Mucosa of rectum (tissue), 2 donors: ENCODE data around the gene MMD.
"Not testable (repeated sequence)": the region's sequence is repeated elsewhere in the genome, so short reads cannot be mapped to it uniquely, and the experiment has no call there.

Experiments
- H3K27ac ChIP-seq, 2 donors: one replicate each; pipeline ENCODE4 v1.7.0; 2013; ENCODE audit warnings: inconsistent platforms in 2 of 2, low read depth in 2 of 2, low read length in 2 of 2
- H3K27me3 ChIP-seq, 2 donors: one replicate each; pipeline ENCODE4 v1.7.0; 2013; ENCODE audit warnings: low read length in 2 of 2; ENCODE audit not compliant: control insufficient read depth in 2 of 2, insufficient read depth in 2 of 2
- H3K36me3 ChIP-seq, 2 donors: one replicate each; pipeline ENCODE4 v1.7.0; 2013; ENCODE audit warnings: low read length in 2 of 2; ENCODE audit not compliant: control insufficient read depth in 2 of 2, insufficient read depth in 2 of 2
- H3K4me1 ChIP-seq, 2 donors: one replicate each; pipeline ENCODE4 v1.7.0; 2013; ENCODE audit warnings: low read length in 2 of 2, mild to moderate bottlenecking in 1 of 2; ENCODE audit not compliant: control insufficient read depth in 2 of 2, insufficient read depth in 2 of 2
- H3K4me3 ChIP-seq, 2 donors: one replicate each; pipeline ENCODE4 v1.7.0; 2013; ENCODE audit warnings: low read length in 2 of 2
- H3K9ac ChIP-seq, 2 donors: one replicate each; pipeline ENCODE4 v1.7.0; 2013; ENCODE audit warnings: low read length in 2 of 2, low read depth in 1 of 2, mild to moderate bottlenecking in 1 of 2
- H3K9me3 ChIP-seq, 2 donors: one replicate each; pipeline ENCODE4 v1.7.0; 2013; ENCODE audit warnings: low read length in 2 of 2; ENCODE audit not compliant: control insufficient read depth in 2 of 2
- donor health status: healthy.
- donor health status: Normal muscosa, but diverticular disease.

Gene MMD

GRCh38 chr17:55395803-55396505 lies 25.7 kb downstream of the MMD start:
- Histone ChIP-seq H3K9ac (no peak overlapping the region), H3K9me3 (no peaks in the 10 kb centered on the region), H3K4me1 (peaks cover 5 to 9% of the 10 kb centered on the region in 2 donors), H3K27ac (no peak overlapping the region), H3K36me3 (peaks cover 0 to 21% of the 10 kb centered on the region in 2 donors), H3K27me3 (no peaks in the 10 kb centered on the region), H3K4me3 (no peak overlapping the region)

GRCh38 chr17:55394357-55395021 lies 27.1 kb downstream of the MMD start:
- no peak overlapping the region for H3K9ac ChIP-seq
- H3K4me3 ChIP-seq, result no peak overlapping the region
- peaks cover 5 to 9% of the 10 kb centered on the region in 2 donors for H3K4me1 ChIP-seq
- H3K36me3 ChIP-seq, result peaks cover 0 to 14% of the 10 kb centered on the region in 2 donors
- H3K27me3 ChIP-seq, result no peaks in the 10 kb centered on the region
- H3K27ac ChIP-seq, result peak overlapping the region in 1 of 2 donors; percentile 14
- no peaks in the 10 kb centered on the region for H3K9me3 ChIP-seq

- Histone ChIP-seq H3K27ac (no peak overlapping the region), H3K9ac (no peak overlapping the region), H3K4me3 (no peak overlapping the region), H3K36me3 (peaks cover 0 to 5% of the 10 kb centered on the region in 2 donors), H3K4me1 (peaks cover 5 to 9% of the 10 kb centered on the region in 2 donors), H3K9me3 (no peaks in the 10 kb centered on the region), H3K27me3 (no peaks in the 10 kb centered on the region)
Measured at GRCh38 chr17:55391764-55392467, 29.7 kb downstream of the MMD start.

- peaks cover 0 to 3% of the 10 kb centered on the region in 2 donors for H3K36me3 ChIP-seq
- H3K27ac ChIP-seq, result no peak overlapping the region
Measured at GRCh38 chr17:55391244-55391757, 30.3 kb downstream of the MMD start.

GRCh38 chr17:55390364-55390977 lies 31.2 kb downstream of the MMD start:
- H3K4me1 ChIP-seq, result peaks cover 5 to 9% of the 10 kb centered on the region in 2 donors
- peaks cover 0 to 3% of the 10 kb centered on the region in 2 donors for H3K36me3 ChIP-seq
- H3K9me3 ChIP-seq, result no peaks in the 10 kb centered on the region
- no peak overlapping the region for H3K27ac ChIP-seq
- peak overlapping the region in 1 of 2 donors; percentile 1 for H3K9ac ChIP-seq
- no peaks in the 10 kb centered on the region for H3K27me3 ChIP-seq
- no peak overlapping the region for H3K4me3 ChIP-seq

More at GRCh38 chr17:55391244-55391757, 30.3 kb downstream of the MMD start:
- no peaks in the 10 kb centered on the region for H3K27me3 ChIP-seq
- H3K9ac ChIP-seq, result no peak overlapping the region
- H3K4me3 ChIP-seq, result no peak overlapping the region
- H3K9me3 ChIP-seq, result no peaks in the 10 kb centered on the region
- peaks cover 5 to 9% of the 10 kb centered on the region in 2 donors for H3K4me1 ChIP-seq

- H3K9me3 ChIP-seq, H3K27ac ChIP-seq, H3K4me1 ChIP-seq, H3K4me3 ChIP-seq, H3K9ac ChIP-seq, H3K36me3 ChIP-seq, H3K27me3 ChIP-seq: not testable (repeated sequence)
Measured at GRCh38 chr17:55389715-55390114, 31.9 kb downstream of the MMD start.

- H3K4me1 ChIP-seq, result no peaks in the 10 kb centered on the region
- H3K9ac ChIP-seq, result no peak overlapping the region
- no peak overlapping the region for H3K27ac ChIP-seq
- no peaks in the 10 kb centered on the region for H3K27me3 ChIP-seq
- peaks cover 0 to 3% of the 10 kb centered on the region in 2 donors for H3K36me3 ChIP-seq
- H3K4me3 ChIP-seq, result no peak overlapping the region
- H3K9me3 ChIP-seq, result no peaks in the 10 kb centered on the region
Measured at GRCh38 chr17:55388842-55389241, 32.8 kb downstream of the MMD start.

GRCh38 chr17:55386796-55387332 lies 34.8 kb downstream of the MMD start:
- Histone ChIP-seq H3K4me1 (no peaks in the 10 kb centered on the region), H3K36me3 (no peaks in the 10 kb centered on the region), H3K9ac (no peak overlapping the region), H3K27ac (no peak overlapping the region), H3K27me3 (no peaks in the 10 kb centered on the region), H3K9me3 (no peaks in the 10 kb centered on the region), H3K4me3 (no peak overlapping the region)

GRCh38 chr17:55384643-55385232 lies 36.9 kb downstream of the MMD start:
- Histone ChIP-seq H3K36me3 (no peaks in the 10 kb centered on the region), H3K4me1 (no peaks in the 10 kb centered on the region), H3K27ac (no peak overlapping the region)

More at GRCh38 chr17:55384643-55385232, 36.9 kb downstream of the MMD start:
- H3K27me3 ChIP-seq, result no peaks in the 10 kb centered on the region
- no peak overlapping the region for H3K9ac ChIP-seq
- no peak overlapping the region for H3K4me3 ChIP-seq
- H3K9me3 ChIP-seq, result no peaks in the 10 kb centered on the region
